ENCODE data around the gene NDUFB8. TPM values are rescaled to one million over a fixed set of nuclear protein-coding genes. Genes with fewer than 3 reads are reported as not detected.

The NDUFB8 gene
- total RNA-seq, 6 experiments from 2014 or later, result 93.6 to 125 (median 99.3) TPM

- no peak for DNase-seq
- no peak for ATAC-seq
- H3K9me3 ChIP-seq, result no peaks in the 10 kb centered on the region
- intact Hi-C loops (cut with DNase I), result loop anchor here in 1 of 2 donors (10.0 kb wide), 2 partner anchors 62 to 172 kb away; partner anchors contain the start of gene PKD2L1
- 98% methylated on average over 5 of the region's 5 CpGs for WGBS (ENCODE audit: insufficient coverage, low coverage, low lambda C conversion rate, missing lambda C conversion rate)
- no peaks in the 10 kb centered on the region for H3K27me3 ChIP-seq
- no peak for TF ChIP-seq POLR2A (IDR thresholded peaks at IDR 0.05)
- TF ChIP-seq, protein P1, sequence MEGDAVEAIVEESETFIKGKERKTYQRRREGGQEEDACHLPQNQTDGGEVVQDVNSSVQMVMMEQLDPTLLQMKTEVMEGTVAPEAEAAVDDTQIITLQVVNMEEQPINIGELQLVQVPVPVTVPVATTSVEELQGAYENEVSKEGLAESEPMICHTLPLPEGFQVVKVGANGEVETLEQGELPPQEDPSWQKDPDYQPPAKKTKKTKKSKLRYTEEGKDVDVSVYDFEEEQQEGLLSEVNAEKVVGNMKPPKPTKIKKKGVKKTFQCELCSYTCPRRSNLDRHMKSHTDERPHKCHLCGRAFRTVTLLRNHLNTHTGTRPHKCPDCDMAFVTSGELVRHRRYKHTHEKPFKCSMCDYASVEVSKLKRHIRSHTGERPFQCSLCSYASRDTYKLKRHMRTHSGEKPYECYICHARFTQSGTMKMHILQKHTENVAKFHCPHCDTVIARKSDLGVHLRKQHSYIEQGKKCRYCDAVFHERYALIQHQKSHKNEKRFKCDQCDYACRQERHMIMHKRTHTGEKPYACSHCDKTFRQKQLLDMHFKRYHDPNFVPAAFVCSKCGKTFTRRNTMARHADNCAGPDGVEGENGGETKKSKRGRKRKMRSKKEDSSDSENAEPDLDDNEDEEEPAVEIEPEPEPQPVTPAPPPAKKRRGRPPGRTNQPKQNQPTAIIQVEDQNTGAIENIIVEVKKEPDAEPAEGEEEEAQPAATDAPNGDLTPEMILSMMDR (IDR thresholded peaks at IDR 0.05), result no peak
- no peak overlapping the region for H3K4me3 ChIP-seq
- no peaks in the 10 kb centered on the region for H3K4me1 ChIP-seq
- no peaks in the 10 kb centered on the region for H3K36me3 ChIP-seq
- no peak overlapping the region for H3K27ac ChIP-seq
Measured at GRCh38 chr10:100506596-100507356, 22.9 kb downstream of the NDUFB8 start.

GRCh38 chr10:100505164-100505563 is 24.5 kb downstream of the NDUFB8 start:
- Histone ChIP-seq H3K36me3 (no peaks in the 10 kb centered on the region), H3K4me3 (no peak overlapping the region), H3K27ac (no peak overlapping the region), H3K9me3 (no peaks in the 10 kb centered on the region), H3K4me1 (no peaks in the 10 kb centered on the region), H3K27me3 (no peaks in the 10 kb centered on the region)
- TF ChIP-seq, protein P1 (IDR thresholded peaks at IDR 0.05), result no peak
- no peak for TF ChIP-seq POLR2A (IDR thresholded peaks at IDR 0.05)
- DNase-seq, result no peak
- no peak for ATAC-seq
- WGBS (ENCODE audit: insufficient coverage, low coverage, low lambda C conversion rate, missing lambda C conversion rate), result no CpG with 5 or more reads among the region's 2 CpGs
- intact Hi-C loops (cut with DNase I), result loop anchor here in 1 of 2 donors (10.0 kb wide), 2 partner anchors 60 to 170 kb away; partner anchors contain the start of gene PKD2L1

GRCh38 chr10:100504096-100504495 is 25.6 kb downstream of the NDUFB8 start:
- H3K4me1 ChIP-seq, result no peaks in the 10 kb centered on the region
- 72% methylated on average over 5 of the region's 5 CpGs for WGBS (ENCODE audit: insufficient coverage, low coverage, low lambda C conversion rate, missing lambda C conversion rate)
- no peaks in the 10 kb centered on the region for H3K27me3 ChIP-seq
- TF ChIP-seq, protein P1 (IDR thresholded peaks at IDR 0.05), result no peak
- TF ChIP-seq POLR2A (IDR thresholded peaks at IDR 0.05), result no peak
- H3K27ac ChIP-seq, result no peak overlapping the region
- no peak for ATAC-seq
- no peaks in the 10 kb centered on the region for H3K9me3 ChIP-seq
- peaks cover 0 to 3% (median 0%) of the 10 kb centered on the region in 4 donors for H3K36me3 ChIP-seq
- H3K4me3 ChIP-seq, result no peak overlapping the region
- no peak for DNase-seq
- intact Hi-C loops (cut with DNase I), result loop anchor here in 1 of 2 donors (10.0 kb wide), 2 partner anchors 59 to 169 kb away; partner anchors contain the start of gene PKD2L1

DNA sequence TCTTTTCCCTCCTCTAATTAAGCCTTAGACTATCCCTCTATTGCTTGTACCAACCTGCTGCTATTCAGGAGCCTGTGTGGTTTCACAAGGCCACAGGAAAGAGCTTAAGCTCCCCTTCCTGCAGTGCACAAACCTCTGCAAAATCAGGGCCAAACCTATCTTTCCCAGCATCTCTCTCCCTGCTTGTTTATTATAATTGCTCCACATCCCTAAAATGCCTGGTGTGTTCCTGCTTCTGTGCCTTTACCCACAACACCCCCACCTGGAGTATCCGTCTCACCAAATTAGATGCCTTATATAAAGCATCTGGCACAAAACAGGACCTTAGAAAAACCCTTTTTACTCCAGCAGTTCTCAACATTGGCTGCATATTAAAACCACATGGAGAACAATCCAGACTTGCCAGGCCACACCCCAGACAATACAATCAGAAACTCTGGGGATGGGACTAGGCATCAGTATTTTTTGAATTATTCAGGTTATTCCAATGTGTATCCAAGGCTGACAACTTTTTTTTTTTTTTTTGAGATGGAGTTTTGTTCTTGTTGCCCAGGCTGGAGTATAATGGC is 26.7 kb downstream of the NDUFB8 start:
- H3K27ac ChIP-seq, result no peak overlapping the region
- H3K36me3 ChIP-seq, result peaks cover 0 to 6% (median 0%) of the 10 kb centered on the region in 4 donors
- DNase-seq (no peak), ATAC-seq (no peak)
- no peaks in the 10 kb centered on the region for H3K27me3 ChIP-seq
- no peak for TF ChIP-seq POLR2A (IDR thresholded peaks at IDR 0.05)
- TF ChIP-seq, protein P1 (IDR thresholded peaks at IDR 0.05), result no peak
- intact Hi-C loops (cut with DNase I), result loop anchor here in 1 of 2 donors (10.0 kb wide), 2 partner anchors 58 to 168 kb away; partner anchors contain the start of gene PKD2L1
- 86% methylated on average over 1 of the region's 1 CpG for WGBS (ENCODE audit: insufficient coverage, low coverage, low lambda C conversion rate, missing lambda C conversion rate)
- H3K4me1 ChIP-seq, result no peaks in the 10 kb centered on the region
- no peak overlapping the region for H3K4me3 ChIP-seq
- no peaks in the 10 kb centered on the region for H3K9me3 ChIP-seq
